AML-193 (cell line): ENCODE results near the gene ANXA3.
"Not testable (repeated sequence)": the region's sequence is repeated elsewhere in the genome, so short reads cannot be mapped to it uniquely, and the experiment has no call there.

Source experiments
- DNase-seq, 2 experiments: peaks; one replicate each; lab custom pipeline; 2025; lab: John Stamatoyannopoulos, UW

The ANXA3 gene

DNA sequence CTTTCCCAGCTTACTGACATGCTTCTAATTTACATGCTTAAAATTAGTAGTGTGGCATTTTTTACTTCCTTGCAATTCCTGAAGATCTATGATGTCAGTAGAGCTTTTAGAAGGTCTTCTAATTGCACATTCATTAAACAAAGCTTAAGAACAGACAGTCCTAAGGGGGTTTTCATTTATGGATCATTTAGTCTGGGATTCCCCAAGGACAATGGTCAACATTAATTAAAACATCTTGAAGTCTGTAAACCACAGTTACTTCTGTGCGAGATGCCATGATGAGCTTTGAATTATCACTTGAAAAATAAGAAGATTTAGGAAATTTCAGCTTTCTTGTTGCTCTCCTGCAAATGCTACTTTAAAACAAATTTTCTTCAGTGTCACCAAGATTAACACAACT is 20.2 kb downstream of the ANXA3 start:
- no peak for DNase-seq

GRCh38 chr4:78578674-78579425 is 27.3 kb downstream of the ANXA3 start:
- no peak for DNase-seq

DNA sequence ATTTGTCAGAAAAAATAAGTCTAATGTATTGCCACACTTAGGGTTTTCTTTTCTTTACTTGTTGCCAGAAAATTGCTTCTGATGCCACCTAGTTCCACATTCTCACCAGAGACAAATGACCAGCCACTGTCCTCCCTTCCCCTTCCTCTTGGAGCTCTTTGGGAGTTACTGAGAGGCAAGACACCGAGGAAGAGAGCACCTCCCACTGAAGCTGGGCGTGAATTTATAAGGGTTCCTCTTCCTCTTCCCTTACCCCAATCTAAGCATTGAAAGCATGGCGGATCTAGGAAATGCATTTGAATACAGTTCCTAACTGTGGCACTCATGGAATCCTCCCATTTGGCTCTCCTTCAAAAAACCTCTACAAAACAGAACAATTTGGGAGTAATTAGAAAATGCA is 30.0 kb downstream of the ANXA3 start:
- DNase-seq = no peak

DNA sequence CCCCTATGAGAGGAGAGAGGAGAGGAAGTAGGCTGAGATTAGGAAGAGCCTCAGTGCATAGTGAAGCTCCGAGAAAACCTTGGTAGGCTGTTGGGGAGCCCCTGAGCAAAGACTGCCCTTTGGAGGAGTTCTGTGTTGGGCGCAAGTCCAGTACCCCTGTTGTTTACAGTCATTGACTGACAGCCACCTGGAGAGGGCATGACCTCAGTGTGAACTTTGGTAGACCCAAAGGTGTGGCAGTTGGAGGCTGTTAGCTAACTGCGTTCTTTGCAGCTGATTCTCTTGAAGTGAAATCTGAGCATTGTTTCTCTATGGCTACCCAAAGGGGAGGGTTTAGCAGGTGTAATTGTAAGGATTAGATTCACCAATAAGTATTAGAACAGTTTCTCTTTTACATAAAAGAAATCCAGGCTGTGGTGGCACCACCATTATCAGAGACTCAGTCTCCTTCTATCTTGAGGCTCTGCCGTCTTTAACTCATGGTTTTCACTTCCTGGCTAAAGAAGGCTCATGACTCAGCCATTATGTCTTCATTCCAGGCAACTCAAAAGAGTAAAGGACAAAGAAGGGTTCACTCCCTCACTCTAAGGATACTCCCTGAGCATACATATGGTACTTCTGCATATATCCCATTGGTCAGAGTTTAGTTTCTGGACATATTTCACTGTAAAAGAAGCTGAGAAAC is 33.4 kb downstream of the ANXA3 start:
- DNase-seq = no peak

DNA sequence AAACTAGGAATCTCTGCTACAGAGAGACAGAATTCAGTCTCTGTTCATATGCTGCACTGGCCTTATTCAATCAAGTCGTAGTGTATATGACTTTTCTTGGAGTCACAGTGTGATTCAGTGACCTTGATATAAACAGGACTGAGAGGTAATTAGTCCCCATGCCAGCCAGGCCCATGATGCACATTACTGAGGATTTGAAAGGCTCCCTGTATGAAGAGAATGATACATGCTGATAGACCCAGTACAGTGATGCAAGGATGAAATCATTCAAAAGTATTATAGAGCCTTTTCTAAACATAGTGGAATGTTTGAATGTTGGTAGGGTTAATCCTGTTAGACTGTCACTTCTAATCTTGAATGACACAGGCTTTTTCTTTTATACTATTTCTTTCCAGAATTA is 34.1 kb downstream of the ANXA3 start:
- DNase-seq = no peak

DNA sequence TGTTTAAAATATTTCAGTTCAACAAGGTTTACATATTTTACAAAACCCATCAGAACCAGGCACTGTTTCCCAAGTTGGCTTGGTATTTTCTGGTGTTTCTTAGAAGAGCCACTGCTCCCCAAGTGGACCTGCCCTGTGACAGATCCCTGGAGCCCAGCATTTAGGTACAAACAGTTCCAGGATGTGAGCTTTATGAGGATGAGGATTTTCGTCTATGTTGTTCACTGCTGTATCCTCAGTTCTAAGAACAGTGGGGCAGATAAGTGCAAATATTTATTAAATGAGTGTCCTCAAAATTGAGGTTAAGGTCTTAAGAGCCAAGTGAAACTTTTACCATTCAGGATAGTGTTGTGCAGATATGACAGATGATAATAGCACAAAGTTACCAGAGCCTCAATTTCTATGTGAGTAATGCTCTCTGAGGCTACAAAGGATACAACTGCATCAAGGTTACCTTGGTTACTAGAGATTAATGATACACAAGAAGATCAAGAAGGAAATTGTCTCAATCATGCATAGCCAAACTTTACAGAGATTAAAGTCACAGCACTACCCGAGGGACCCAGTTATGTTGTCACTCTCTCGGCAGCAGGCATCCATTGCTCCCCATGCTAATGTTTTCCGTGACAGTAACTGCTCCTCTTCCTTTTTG is 37.5 kb downstream of the ANXA3 start:
- DNase-seq = no peak

- DNase-seq = no peak
Observed at GRCh38 chr4:78591404-78591803, 39.8 kb downstream of the ANXA3 start.

DNA sequence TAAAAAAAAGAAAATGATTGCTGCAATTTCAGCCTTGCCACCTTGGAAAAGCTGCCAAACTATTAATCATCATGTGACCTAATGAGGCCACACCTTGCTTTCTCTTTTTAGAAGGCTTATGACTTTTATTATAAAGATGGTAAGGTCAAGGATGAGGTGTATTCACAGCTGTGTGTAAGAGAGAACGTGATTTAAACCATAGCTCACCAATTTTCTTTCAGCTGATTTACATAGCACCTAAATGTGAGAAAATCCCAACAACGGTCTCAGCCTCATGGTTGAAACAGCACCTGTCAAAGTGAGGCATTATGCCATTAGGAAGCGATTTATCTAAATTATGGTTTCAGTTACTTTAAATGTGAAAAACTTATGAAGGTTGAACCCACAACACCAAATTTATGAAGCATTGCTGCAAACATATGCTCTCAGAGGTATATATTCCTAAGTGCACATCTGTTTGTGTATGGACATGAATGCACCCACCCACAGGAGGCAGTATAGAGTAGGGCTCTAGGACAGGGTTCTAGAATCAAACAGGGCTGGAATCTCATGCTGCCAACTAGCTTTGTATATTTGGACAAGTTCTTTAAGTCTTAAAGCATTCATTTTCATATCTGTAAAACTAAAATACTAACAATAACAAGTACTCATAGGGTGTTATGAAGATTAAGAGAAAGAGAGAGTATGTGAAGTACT is 40.7 kb downstream of the ANXA3 start:
- DNase-seq = peak in 1 of 2 experiments; percentile 18

- no peak for DNase-seq
Observed at GRCh38 chr4:78596111-78596742, 44.7 kb downstream of the ANXA3 start.

DNA sequence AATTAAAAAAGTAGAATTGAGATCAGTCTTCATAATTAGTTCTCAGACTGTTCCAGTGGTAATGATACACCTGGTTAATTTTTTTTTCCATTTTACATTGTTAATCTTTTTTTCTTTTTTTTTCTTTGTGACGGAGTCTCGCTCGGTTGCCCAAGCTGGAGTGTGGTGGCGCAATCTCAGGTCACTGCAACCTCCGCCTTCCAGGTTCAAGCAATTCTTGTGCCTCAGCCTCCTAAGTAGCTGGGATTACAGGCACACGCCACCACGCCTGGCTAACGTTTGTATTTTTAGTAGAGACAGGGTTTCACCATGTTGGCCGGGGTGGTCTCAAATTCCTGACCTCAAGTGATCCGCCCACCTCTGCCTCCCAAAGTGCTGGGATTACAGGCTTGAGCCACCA is 46.9 kb downstream of the ANXA3 start:
- not testable (repeated sequence) for DNase-seq

DNA sequence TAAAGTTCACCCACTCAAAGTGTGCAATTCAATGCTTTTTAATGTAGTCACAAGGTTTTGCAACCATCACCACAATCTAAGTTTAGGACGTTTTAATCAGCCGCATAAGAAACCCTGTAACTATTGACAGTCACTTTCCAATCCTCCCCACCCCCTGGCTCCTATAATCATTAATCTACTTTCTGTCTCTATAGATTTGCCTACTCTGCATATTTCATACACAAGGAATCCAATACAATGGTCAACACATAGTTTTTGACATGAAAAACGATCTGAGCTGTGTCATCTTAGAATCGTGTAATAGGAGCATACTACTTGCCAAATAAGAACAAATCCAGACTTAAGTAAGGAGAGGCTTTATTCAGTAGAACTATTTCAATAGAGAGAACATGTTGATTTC is 47.6 kb downstream of the ANXA3 start:
- DNase-seq = no peak

DNA sequence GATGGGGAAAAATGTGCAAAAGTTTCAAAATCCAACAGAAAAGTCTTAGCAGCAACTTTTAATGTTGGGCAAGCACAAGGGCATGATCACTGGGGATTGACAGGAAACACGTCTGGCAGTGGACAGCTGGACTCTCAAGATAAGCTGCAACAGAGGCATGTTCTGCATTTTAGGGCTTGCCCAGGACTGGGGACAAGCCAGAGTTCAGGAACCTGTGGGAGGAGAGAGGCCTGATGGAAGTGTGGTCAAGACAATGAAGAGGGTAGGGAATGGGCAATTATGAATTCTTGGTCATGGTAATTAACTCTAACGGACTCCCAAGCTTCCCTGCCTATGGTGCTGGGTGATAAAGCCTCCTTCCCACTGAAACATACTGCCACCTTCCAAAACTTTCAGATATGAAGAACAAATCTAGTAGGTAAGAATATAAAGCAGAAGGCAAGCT is 48.4 kb downstream of the ANXA3 start:
- DNase-seq = peak; percentile 40 to 47

DNA sequence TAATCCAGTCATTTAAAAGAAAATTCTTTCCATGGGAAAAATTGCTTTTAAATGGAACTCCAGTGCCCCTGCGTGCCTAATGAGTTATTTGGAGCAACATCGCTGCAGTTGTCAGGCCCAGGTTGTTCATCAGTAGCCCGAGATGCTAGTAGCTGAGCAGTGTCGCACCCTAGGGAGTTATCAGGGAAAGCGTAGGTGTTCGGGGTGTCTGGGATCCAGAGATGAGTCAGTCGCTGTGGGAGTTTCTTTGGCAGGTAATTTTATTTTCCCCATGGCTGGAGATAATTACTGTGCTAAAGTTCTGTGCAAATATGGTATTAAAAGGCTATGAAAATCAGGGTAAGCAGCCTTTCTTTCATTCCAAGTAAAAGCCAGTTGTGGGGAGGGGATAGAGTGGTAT is 49.4 kb downstream of the ANXA3 start:
- DNase-seq = no peak

- DNase-seq = no peak
Observed at GRCh38 chr4:78602334-78602733, 50.8 kb downstream of the ANXA3 start.

GRCh38 chr4:78603384-78603783 is 51.8 kb downstream of the ANXA3 start:
- no peak for DNase-seq

- DNase-seq = no peak
Observed at GRCh38 chr4:78604988-78605387, 53.4 kb downstream of the ANXA3 start.

- no peak for DNase-seq
Observed at GRCh38 chr4:78606035-78606434, 54.5 kb downstream of the ANXA3 start.

- no peak for DNase-seq
Observed at GRCh38 chr4:78606530-78607095, 55.0 kb downstream of the ANXA3 start.

DNA sequence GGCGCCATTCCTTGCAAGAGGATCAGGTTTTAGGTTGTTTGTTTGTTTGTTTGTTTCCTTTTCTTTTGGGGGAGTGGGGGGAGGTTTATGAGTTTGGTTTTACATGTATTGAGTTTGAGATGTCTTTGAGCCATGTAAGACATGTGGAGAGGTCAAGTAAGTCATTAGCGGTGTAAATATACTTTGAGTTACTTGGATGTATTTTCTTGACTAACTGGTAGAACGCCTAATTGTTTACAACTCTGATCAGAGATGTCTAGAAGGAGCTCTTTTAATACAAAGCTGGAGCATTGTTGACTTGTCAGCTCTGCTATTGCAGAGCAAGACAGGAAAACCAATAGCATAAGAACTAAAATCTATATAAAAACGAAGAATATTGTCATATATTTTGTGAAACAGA is 57.1 kb downstream of the ANXA3 start:
- no peak for DNase-seq

DNA sequence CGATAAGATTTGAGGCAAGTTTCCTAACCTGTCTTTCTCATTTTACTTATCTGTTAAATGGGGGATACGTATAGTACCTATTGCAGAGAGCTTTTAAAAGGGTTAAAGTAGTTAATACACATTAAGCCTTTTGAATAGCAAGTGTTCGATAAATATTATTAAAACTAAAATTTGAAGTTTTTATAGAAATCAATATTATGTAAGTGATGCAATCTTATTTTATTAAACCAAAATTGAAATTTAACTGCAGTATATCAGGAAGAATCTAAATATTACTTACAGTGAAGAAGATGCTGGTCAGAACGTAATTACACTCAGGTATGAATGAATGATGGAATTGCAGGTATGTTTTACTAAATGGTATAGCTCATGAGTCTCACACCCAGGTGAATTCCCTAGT is 58.0 kb downstream of the ANXA3 start:
- no peak for DNase-seq

DNA sequence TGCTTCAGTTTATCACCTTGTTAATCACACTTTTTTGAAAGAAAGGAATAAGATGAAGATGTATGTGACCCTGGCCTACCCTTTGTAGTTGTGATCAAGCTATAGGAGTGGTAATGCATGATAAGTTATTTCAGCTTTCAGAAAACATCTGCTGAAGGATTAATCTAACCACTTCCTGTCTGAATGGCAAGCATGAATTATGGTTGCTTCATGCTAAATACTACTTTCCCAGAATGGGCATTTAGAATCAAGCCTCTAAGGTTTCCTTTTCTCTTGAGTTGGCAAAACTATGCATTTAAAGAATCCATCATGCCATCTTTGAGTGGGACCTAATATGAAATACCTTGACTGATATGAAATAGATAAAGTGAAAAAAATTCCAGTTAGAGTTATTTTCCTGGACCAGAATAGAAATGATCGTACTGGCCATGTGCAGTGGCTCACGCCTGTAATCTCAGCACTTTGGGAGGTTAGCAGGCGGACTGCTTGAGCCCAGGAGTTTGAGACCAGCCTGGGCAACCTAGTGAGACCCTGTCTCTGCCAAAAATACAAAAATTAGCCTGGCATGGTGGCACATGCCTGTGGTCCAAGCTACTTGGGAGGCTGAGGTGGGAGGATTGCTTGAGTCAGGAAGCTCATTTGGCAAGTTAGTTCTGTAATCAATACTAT is 59.1 kb downstream of the ANXA3 start:
- DNase-seq = peak; percentile 63 to 77
